H1 (cell line): ENCODE results near the gene PTPRCAP. TPM values are rescaled to one million over a fixed set of nuclear protein-coding genes. Genes with fewer than 3 reads are reported as not detected.

Experiments
- CTCF ChIA-PET: fragments of 300-600 bp; sonication (Branson Sonifier 250); formaldehyde crosslinking; loops from one replicate; lab custom pipeline; 2021; ENCODE audit not compliant: partially characterized antibody; lab: Charles Lee
- POLR2A ChIA-PET: fragments of 300-600 bp; sonication (Branson Sonifier 250); formaldehyde crosslinking; loops from one replicate; lab custom pipeline; 2021; ENCODE audit warnings: inconsistent platforms; ENCODE audit not compliant: partially characterized antibody; lab: Charles Lee
- DNase-seq, 2 experiments: peaks; one replicate each; pipeline versions ENCODE4 v3.0.0 to v3.0.0-alpha.2; 2010 to 2022; ENCODE audit warnings: low spot score in 2 of 2, low read depth in 1 of 2, mixed read lengths in 1 of 2
- FAIRE-seq: peaks from 2 replicates; lab custom pipeline; 2011; peaks lifted over from hg19 to GRCh38; lab: Jason Lieb, UNC
- H2AFZ ChIP-seq: 2 replicates; pipeline ENCODE4 v1.8.1; 2012; ENCODE audit warnings: low read length, inconsistent platforms
- H2AK5ac ChIP-seq: 2 replicates; pipeline ENCODE4 v1.6.1; 2013; ENCODE audit warnings: low read depth, low read length
- H2BK120ac ChIP-seq: replicated peaks from 2 replicates; pipeline ENCODE3; 2013; ENCODE audit warnings: low read depth, low read length, inconsistent platforms
- H2BK12ac ChIP-seq: 2 replicates; pipeline ENCODE4 v1.6.1; 2013; ENCODE audit warnings: low read depth, low read length
- H2BK15ac ChIP-seq: 2 replicates; pipeline ENCODE4 v1.6.1; 2013; ENCODE audit warnings: low read length
- H2BK20ac ChIP-seq: 2 replicates; pipeline ENCODE4 v1.6.1; 2013; ENCODE audit warnings: low read length
- H2BK5ac ChIP-seq: 2 replicates; pipeline ENCODE4 v1.6.1; 2013; ENCODE audit warnings: low read depth, low read length
- H3K14ac ChIP-seq: 2 replicates; pipeline ENCODE4 v1.6.1; 2013; ENCODE audit warnings: inconsistent platforms; ENCODE audit not compliant: insufficient read length
- H3K18ac ChIP-seq: 2 replicates; pipeline ENCODE4 v1.6.1; 2013; ENCODE audit warnings: low read length; ENCODE audit errors: extremely low read depth
- H3K23ac ChIP-seq: 2 replicates; pipeline ENCODE4 v1.6.1; 2013; ENCODE audit warnings: inconsistent platforms; ENCODE audit not compliant: insufficient read length
- H3K23me2 ChIP-seq: 2 replicates; pipeline ENCODE4 v1.6.1; 2013; ENCODE audit warnings: low read depth, low read length
- H3K27ac ChIP-seq: 2 replicates; pipeline ENCODE4 v1.6.1; 2011; ENCODE audit warnings: low read depth, low read length, inconsistent platforms
- H3K27me3 ChIP-seq, 4 experiments: replicated peaks in 1 of 4; 1 replicate in 1 of 4; 2 replicates in 3 of 4; pipeline versions ENCODE4 v1.6.1 to v1.8.1; 2011 to 2013; ENCODE audit warnings: low read length in 3 of 4, mild to moderate bottlenecking in 3 of 4, inconsistent platforms in 2 of 4, mixed read lengths in 2 of 4, moderate library complexity in 1 of 4; ENCODE audit not compliant: control insufficient read depth in 3 of 4, insufficient read depth in 3 of 4; ENCODE audit errors: extremely low read depth in 1 of 4
- H3K36me3 ChIP-seq, 4 experiments: 2 replicates each; pipeline versions ENCODE4 v1.6.1 to v1.8.1; 2011 to 2013; ENCODE audit warnings: mild to moderate bottlenecking in 4 of 4, low read length in 3 of 4, moderate library complexity in 2 of 4, control low read depth in 1 of 4, inconsistent platforms in 1 of 4; ENCODE audit not compliant: insufficient read depth in 4 of 4, control insufficient read depth in 2 of 4
- H3K4ac ChIP-seq: replicated peaks from 2 replicates; pipeline ENCODE3; 2013; ENCODE audit warnings: low read length, low read depth, mixed read lengths, inconsistent platforms; ENCODE audit not compliant: insufficient read length
- H3K4me1 ChIP-seq, 4 experiments: replicated peaks in 1 of 4; 1 replicate in 1 of 4; 2 replicates in 3 of 4; pipeline versions ENCODE4 v1.6.1 to v1.8.1; 2011 to 2013; ENCODE audit warnings: low read length in 3 of 4, inconsistent platforms in 2 of 4, mixed read lengths in 1 of 4; ENCODE audit not compliant: insufficient read depth in 4 of 4, control insufficient read depth in 3 of 4
- H3K4me2 ChIP-seq, 2 experiments: 2 replicates each; pipeline versions ENCODE4 v1.6.1 to v1.8.1; 2011 to 2013; ENCODE audit warnings: low read depth in 2 of 2, low read length in 2 of 2, control low read depth in 1 of 2, inconsistent platforms in 1 of 2, mild to moderate bottlenecking in 1 of 2; ENCODE audit not compliant: insufficient read depth in 1 of 2
- H3K4me3 ChIP-seq, 4 experiments: fragments of 200-600, 300-600 bp in 1 of 4; sonication (generic), shearing (Covaris generic), sonication (Bioruptor Twin) in 1 of 4; 2 replicates each; pipeline versions ENCODE4 v1.5.1 to v1.8.1; 2011 to 2016; ENCODE audit warnings: low read length in 4 of 4, low read depth in 3 of 4, control low read depth in 2 of 4, inconsistent platforms in 2 of 4, mild to moderate bottlenecking in 2 of 4, mixed read lengths in 1 of 4, moderate library complexity in 1 of 4; ENCODE audit not compliant: insufficient read depth in 2 of 4; ENCODE audit errors: extremely low read depth in 1 of 4
- H3K56ac ChIP-seq: replicated peaks from 2 replicates; pipeline ENCODE3; 2013; ENCODE audit warnings: low read depth, mild to moderate bottlenecking, mixed read lengths, low read length, inconsistent platforms; ENCODE audit not compliant: insufficient read length
- H3K79me1 ChIP-seq: 2 replicates; pipeline ENCODE4 v1.6.1; 2013; ENCODE audit warnings: low read depth, low read length, control low read depth
- H3K79me2 ChIP-seq, 2 experiments: 2 replicates each; pipeline versions ENCODE4 v1.6.1 to v1.8.1; 2012 to 2013; ENCODE audit warnings: low read length in 2 of 2, mild to moderate bottlenecking in 2 of 2, inconsistent platforms in 1 of 2; ENCODE audit not compliant: insufficient read depth in 2 of 2, control insufficient read depth in 1 of 2
- H3K9ac ChIP-seq, 4 experiments: replicated peaks in 1 of 4; 1 replicate in 1 of 4; 2 replicates in 3 of 4; pipeline versions ENCODE4 v1.6.1 to v1.8.1; 2011 to 2013; ENCODE audit warnings: low read depth in 3 of 4, low read length in 3 of 4, control low read depth in 2 of 4, mild to moderate bottlenecking in 2 of 4, moderate library complexity in 2 of 4, inconsistent platforms in 1 of 4; ENCODE audit errors: extremely low read depth in 1 of 4
- H3K9me3 ChIP-seq, 2 experiments: 2 replicates each; pipeline versions ENCODE4 v1.6.1 to v1.8.1; 2012 to 2013; ENCODE audit warnings: mild to moderate bottlenecking in 2 of 2, moderate library complexity in 2 of 2, control low read depth in 1 of 2, inconsistent platforms in 1 of 2, low read depth in 1 of 2, low read length in 1 of 2, mixed read lengths in 1 of 2; ENCODE audit not compliant: insufficient read depth in 2 of 2
- H4K20me1 ChIP-seq, 2 experiments: replicated peaks in 1 of 2; 2 replicates each; pipeline versions ENCODE3 to v1.8.1; 2011 to 2013; ENCODE audit warnings: inconsistent platforms in 2 of 2, low read length in 2 of 2, mild to moderate bottlenecking in 1 of 2; ENCODE audit not compliant: insufficient read depth in 2 of 2, control insufficient read depth in 1 of 2
- H4K5ac ChIP-seq: 2 replicates; pipeline ENCODE4 v1.6.1; 2013; ENCODE audit warnings: low read length, low read depth, mixed read lengths, inconsistent platforms; ENCODE audit not compliant: insufficient read length
- H4K8ac ChIP-seq: 2 replicates; pipeline ENCODE4 v1.8.0; 2013; ENCODE audit warnings: mild to moderate bottlenecking, moderate library complexity, low read length, inconsistent platforms; ENCODE audit not compliant: insufficient read depth; ENCODE audit errors: extremely low read depth
- H4K91ac ChIP-seq: replicated peaks from 2 replicates; pipeline ENCODE3; 2013; ENCODE audit warnings: low read length, mixed read lengths, inconsistent platforms; ENCODE audit not compliant: insufficient read length
- FOSL1 ChIP-seq: IDR thresholded peaks from 2 replicates; pipeline ENCODE4 v1.6.1; 2011; ENCODE audit warnings: mild to moderate bottlenecking, low read depth, low read length, moderate library complexity; ENCODE audit not compliant: insufficient read depth
- RNF2 ChIP-seq: fragments of 200-900, 300-1000 bp; sonication (generic); IDR thresholded peaks from 2 replicates; pipeline ENCODE4 v1.7.1; 2016; ENCODE audit warnings: borderline replicate concordance, low read depth, mild to moderate bottlenecking, antibody characterized with exemption, low read length; ENCODE audit not compliant: poor library complexity, severe bottlenecking; ENCODE audit errors: missing control alignments
- SAP30 ChIP-seq: fragments of 300-600 bp; sonication (generic); IDR thresholded peaks from 2 replicates; pipeline ENCODE4 v1.7.1; 2012; ENCODE audit warnings: low read length, moderate library complexity, mild to moderate bottlenecking, inconsistent platforms; ENCODE audit not compliant: insufficient read depth, insufficient replicate concordance
- SIRT6 ChIP-seq: IDR thresholded peaks from one replicate; pipeline ENCODE4 v1.7.1; 2012; ENCODE audit warnings: low read length, inconsistent platforms
- WGBS, 2 experiments: shearing (Covaris generic) in 1 of 2; methylation state at CpG; one replicate each; pipeline versions ENCODE4 v1.1.6 to v1.1.7; 2013 to 2015; ENCODE audit warnings: low lambda C conversion rate in 2 of 2, mixed read lengths in 2 of 2, inconsistent platforms in 1 of 2, low coverage in 1 of 2, missing lambda C conversion rate in 1 of 2; ENCODE audit not compliant: insufficient replicate concordance in 2 of 2, insufficient coverage in 1 of 2, insufficient read length in 1 of 2; ENCODE audit errors: extremely low coverage in 1 of 2, missing lambda C conversion rate in 1 of 2; 5-methylcytosine and 5-hydroxymethylcytosine counted together
- polyA plus RNA-seq, 7 experiments: library from polyadenylated mRNA; depleted of rRNA in 3 of 7; stranded (reverse) in 5 of 7; unstranded in 2 of 7; fragments of >200 nt in 5 of 7; fragments of 200-250 nt in 2 of 7; gene quantifications; 1 replicate in 5 of 7; 2 replicates in 1 of 7; 4 replicates in 1 of 7; pipeline versions ENCODE4 v1.2.1 to v1.2.3, GENCODE V29; 2011 to 2013; ENCODE audit warnings: missing spikeins in 2 of 7, mixed read lengths in 2 of 7
- total RNA-seq: library from RNA; stranded (reverse); fragmentation: NEBNext Ultra II Directional; extraction: Animal tissue kit (Norgen Biotek cat#: 25700); gene quantifications from 2 replicates; pipeline ENCODE4 v1.2.1, GENCODE V29; 2021

PTPRCAP gene
- total and polyA plus RNA-seq, 2 of the 8 experiments (the other 6 are each of a cell fraction or from before 2014, with no cell fraction given) = 0.78 to 6.7 TPM

DNA sequence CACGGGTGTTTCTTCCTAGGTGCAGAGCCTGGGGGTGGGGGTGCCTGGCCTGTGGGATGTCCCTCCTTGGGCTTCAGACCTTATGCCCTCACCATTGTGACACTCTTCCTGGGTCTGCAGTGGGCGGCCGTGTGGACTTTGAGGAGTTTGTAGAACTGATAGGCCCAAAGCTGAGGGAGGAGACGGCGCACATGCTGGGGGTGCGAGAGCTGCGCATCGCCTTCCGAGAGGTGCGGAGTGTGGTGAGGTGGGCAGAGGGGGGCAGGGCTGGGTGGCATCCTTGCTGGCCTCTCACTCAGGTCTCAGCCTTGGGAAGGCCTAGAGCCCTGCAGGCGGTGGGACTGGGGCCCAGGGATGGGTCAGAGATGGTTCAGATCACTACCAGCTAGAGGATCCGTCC is 20.0 kb upstream of the PTPRCAP start:
- Histone ChIP-seq H2BK12ac (no peak overlapping the region), H2BK5ac (no peak overlapping the region), H3K79me2 (no peaks in the 10 kb centered on the region), H3K27me3 (no peaks in the 10 kb centered on the region), H3K4me2 (no peak overlapping the region), H3K23me2 (no peaks in the 10 kb centered on the region), H4K20me1 (no peaks in the 10 kb centered on the region), H3K4me3 (no peak overlapping the region), H3K9me3 (no peaks in the 10 kb centered on the region), H3K23ac (no peak overlapping the region), H2AFZ (no peak overlapping the region), H3K18ac (no peak overlapping the region), H2BK15ac (no peak overlapping the region), H3K79me1 (no peaks in the 10 kb centered on the region), H2AK5ac (no peak overlapping the region), H4K8ac (no peak overlapping the region), H3K27ac (no peak overlapping the region), H3K9ac (no peak overlapping the region), H3K4ac (no peak overlapping the region), H4K5ac (no peak overlapping the region), H3K4me1 (no peaks in the 10 kb centered on the region), H3K36me3 (no peaks in the 10 kb centered on the region), H3K56ac (no peak overlapping the region), H2BK20ac (no peak overlapping the region), H3K14ac (no peak overlapping the region), H2BK120ac (no peak overlapping the region), H4K91ac (no peak overlapping the region)
- WGBS, 2 experiments = 92% methylated on average over 12 of the region's 12 CpGs; no CpG with 5 or more reads in 1 of the 2 experiments
- CTCF ChIA-PET = interaction anchor here (0.7 to 2.7 kb wide), 2 partner anchors 20 to 75 kb away, joined by 3 to 10 read pairs; partner anchors contain the start of gene PTPRCAP
- TF ChIP-seq SIRT6 (no peak), FOSL1 (no peak), RNF2 (no peak), SAP30 (no peak)
- no peak for DNase-seq
- POLR2A ChIA-PET = interaction anchor here (1.0 to 4.3 kb wide), 4 partner anchors 10 to 56 kb away, joined by 3 to 27 read pairs (median 4); partner anchors contain the start of genes PPP1CA and PTPRCAP
- FAIRE-seq = no peak
